Smooth muscle cell (in vitro differentiated cells): ENCODE measurements around the gene FRMD1. TPM values are rescaled to one million over a fixed set of nuclear protein-coding genes. Genes with fewer than 3 reads are reported as not detected.
A peak's percentile ranks its signal among the peaks of the same experiment; 100 is the strongest.

Experiments used
- DNase-seq: peaks from one replicate; lab custom pipeline; 2025; ENCODE audit not compliant: unreplicated experiment; lab: John Stamatoyannopoulos, UW
- H2AFZ ChIP-seq: fragments of 200-600 bp; sonication (generic); 2 replicates; pipeline ENCODE4 v1.6.0; 2016; ENCODE audit warnings: antibody characterized with exemption, low read depth, mild to moderate bottlenecking
- H3F3A ChIP-seq: fragments of 200-600 bp; sonication (generic); 2 replicates; pipeline ENCODE4 v1.6.0; 2017; ENCODE audit warnings: antibody characterized with exemption, low read depth
- H3K27ac ChIP-seq: fragments of 200-600 bp; sonication (generic); 2 replicates; pipeline ENCODE4 v1.5.1; 2016; ENCODE audit warnings: low read depth, mild to moderate bottlenecking
- H3K27me3 ChIP-seq: fragments of 200-600 bp; sonication (generic); 2 replicates; pipeline ENCODE4 v1.6.1; 2016; ENCODE audit warnings: low read depth, mild to moderate bottlenecking
- H3K36me3 ChIP-seq: fragments of 200-600 bp; sonication (generic); 2 replicates; pipeline ENCODE4 v1.5.1; 2016; ENCODE audit warnings: low read depth
- H3K4me1 ChIP-seq: fragments of 200-600 bp; sonication (generic); 2 replicates; pipeline ENCODE4 v1.5.1; 2016; ENCODE audit warnings: low read depth
- H3K4me2 ChIP-seq: fragments of 200-600 bp; sonication (generic); 2 replicates; pipeline ENCODE4 v1.6.0; 2016; ENCODE audit warnings: mild to moderate bottlenecking
- H3K4me3 ChIP-seq: fragments of 200-600 bp; sonication (generic); 2 replicates; pipeline ENCODE4 v1.5.1; 2016; ENCODE audit warnings: mild to moderate bottlenecking
- H3K79me2 ChIP-seq: fragments of 200-600 bp; sonication (generic); 2 replicates; pipeline ENCODE4 v1.6.0; 2016; ENCODE audit warnings: low read depth, mild to moderate bottlenecking
- H3K9ac ChIP-seq: fragments of 200-600 bp; sonication (generic); 2 replicates; pipeline ENCODE4 v1.6.0; 2016; ENCODE audit warnings: low read depth
- H3K9me3 ChIP-seq: fragments of 200-600 bp; sonication (generic); replicated peaks from 2 replicates; pipeline ENCODE4 v1.5.1; 2016; ENCODE audit warnings: low read depth
- H4K20me1 ChIP-seq: fragments of 200-600 bp; sonication (generic); 2 replicates; pipeline ENCODE4 v1.6.0; 2016; ENCODE audit warnings: low read depth
- WGBS: methylation state at CpG from one replicate; pipeline ENCODE4 v1.1.7; 2016; ENCODE audit warnings: low lambda C conversion rate; 5-methylcytosine and 5-hydroxymethylcytosine counted together
- polyA plus RNA-seq: library from polyadenylated mRNA; unstranded; fragments of >200 nt; fragmentation: Nextera tagmentation; extraction: Ambion mirVana; gene quantifications from 2 replicates; pipeline ENCODE4 v1.2.1, GENCODE V29; 2016
- total RNA-seq: library from RNA; depleted of rRNA; stranded (reverse); fragments of >200 nt; gene quantifications from 2 replicates; pipeline ENCODE4 v1.2.3, GENCODE V29; 2014
- TF ChIP-seq, protein P1 (sequence below): fragments of 200-600 bp; sonication (generic); IDR thresholded peaks from 2 replicates; pipeline ENCODE4 v1.5.1; 2017; ENCODE audit warnings: borderline replicate concordance, mild to moderate bottlenecking, antibody characterized with exemption; ENCODE audit not compliant: insufficient read depth, poor library complexity, severe bottlenecking

Gene FRMD1
- total and polyA plus RNA-seq, 2 experiments from 2014 or later = not detected

DNA sequence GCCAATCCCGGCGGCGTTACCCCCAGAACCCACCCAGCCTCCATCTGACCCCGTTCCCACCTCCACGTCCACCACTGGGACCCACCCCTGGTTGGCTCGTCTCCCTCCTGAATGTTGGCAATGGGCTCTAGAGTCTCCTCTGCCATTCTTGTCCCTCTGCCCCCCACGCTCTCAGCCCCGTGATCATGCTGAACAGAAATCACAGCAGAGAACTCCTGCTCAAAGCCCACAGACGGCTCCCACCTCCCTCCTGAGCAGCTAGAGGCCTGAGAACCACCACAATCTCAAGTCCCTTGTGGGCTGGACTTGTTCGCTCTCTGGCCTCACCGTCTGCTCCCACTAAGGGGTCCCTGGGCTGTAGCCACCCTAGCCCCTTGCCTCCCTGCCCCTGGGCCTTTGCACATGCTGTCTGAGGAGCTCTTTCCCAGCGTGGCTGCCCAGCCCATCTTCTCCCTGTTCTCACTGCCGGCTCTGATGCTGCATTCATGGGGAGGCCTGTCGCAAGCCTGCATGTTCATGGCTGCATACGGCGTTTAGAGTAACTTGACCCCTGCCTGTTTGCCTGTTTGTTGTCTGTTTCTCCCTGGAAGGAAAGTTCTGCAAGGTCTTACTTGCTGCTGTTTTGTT is 11.2 kb upstream of the FRMD1 start:
- H3K4me1 ChIP-seq = peaks cover 8% of the 10 kb centered on the region
- H4K20me1 ChIP-seq = no peaks in the 10 kb centered on the region
- no peak overlapping the region for H3K4me3 ChIP-seq
- H3K36me3 ChIP-seq = no peaks in the 10 kb centered on the region
- WGBS = 88% methylated on average over 10 of the region's 16 CpGs
- TF ChIP-seq, protein P1, sequence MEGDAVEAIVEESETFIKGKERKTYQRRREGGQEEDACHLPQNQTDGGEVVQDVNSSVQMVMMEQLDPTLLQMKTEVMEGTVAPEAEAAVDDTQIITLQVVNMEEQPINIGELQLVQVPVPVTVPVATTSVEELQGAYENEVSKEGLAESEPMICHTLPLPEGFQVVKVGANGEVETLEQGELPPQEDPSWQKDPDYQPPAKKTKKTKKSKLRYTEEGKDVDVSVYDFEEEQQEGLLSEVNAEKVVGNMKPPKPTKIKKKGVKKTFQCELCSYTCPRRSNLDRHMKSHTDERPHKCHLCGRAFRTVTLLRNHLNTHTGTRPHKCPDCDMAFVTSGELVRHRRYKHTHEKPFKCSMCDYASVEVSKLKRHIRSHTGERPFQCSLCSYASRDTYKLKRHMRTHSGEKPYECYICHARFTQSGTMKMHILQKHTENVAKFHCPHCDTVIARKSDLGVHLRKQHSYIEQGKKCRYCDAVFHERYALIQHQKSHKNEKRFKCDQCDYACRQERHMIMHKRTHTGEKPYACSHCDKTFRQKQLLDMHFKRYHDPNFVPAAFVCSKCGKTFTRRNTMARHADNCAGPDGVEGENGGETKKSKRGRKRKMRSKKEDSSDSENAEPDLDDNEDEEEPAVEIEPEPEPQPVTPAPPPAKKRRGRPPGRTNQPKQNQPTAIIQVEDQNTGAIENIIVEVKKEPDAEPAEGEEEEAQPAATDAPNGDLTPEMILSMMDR = no peak
- H3K27ac ChIP-seq = no peak overlapping the region
- no peak overlapping the region for H2AFZ ChIP-seq
- peaks cover 5% of the 10 kb centered on the region for H3F3A ChIP-seq
- DNase-seq = no peak
- H3K79me2 ChIP-seq = no peaks in the 10 kb centered on the region
- H3K4me2 ChIP-seq = no peak overlapping the region
- H3K9me3 ChIP-seq = no peaks in the 10 kb centered on the region
- no peak overlapping the region for H3K9ac ChIP-seq
- no peaks in the 10 kb centered on the region for H3K27me3 ChIP-seq

DNA sequence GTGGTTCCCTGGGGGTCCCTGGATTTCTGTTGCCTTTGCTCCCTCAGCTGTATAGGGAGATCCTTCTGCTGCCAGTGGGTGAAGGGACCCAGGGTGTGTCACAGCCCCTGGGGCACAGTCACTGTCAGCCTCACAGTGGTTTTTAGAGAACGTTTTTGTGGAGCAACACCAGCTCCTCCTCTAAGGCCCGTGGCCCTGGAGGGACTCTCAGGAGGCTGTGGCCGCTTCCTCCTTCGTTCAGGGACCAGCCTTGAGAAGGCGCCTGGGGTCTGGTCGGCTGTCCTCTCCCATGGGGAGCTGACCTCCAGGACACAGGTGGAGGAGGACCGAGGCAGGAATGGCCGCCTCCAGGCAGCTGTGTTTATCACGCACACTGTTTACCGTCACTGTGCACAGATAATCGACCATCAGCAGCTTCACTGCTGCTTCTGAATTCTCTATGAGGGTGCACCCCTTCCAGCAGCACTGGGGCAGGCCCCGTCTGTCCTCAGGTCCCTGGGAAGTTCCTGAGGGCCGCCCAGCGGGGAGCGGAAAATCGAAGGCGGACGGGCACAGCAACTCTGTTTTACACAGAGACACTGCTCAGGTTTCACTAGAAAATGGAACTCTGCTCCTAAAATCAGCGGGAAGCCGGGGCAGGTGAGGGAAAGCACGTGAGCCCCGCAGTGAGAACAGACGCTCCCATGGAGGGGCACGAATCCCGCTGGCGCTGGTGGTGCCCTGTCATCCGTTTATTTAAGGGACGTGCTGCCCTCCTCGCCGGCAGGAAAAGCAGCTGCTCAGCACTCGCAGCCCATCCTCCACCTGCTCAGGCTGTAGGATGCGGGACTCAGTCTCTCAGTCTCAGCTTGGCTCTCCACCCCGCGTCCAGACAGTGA is 10.4 kb upstream of the FRMD1 start:
- H3K27ac ChIP-seq = no peak overlapping the region
- no peak overlapping the region for H2AFZ ChIP-seq
- H3K4me1 ChIP-seq = peaks cover 8% of the 10 kb centered on the region
- 84% methylated on average over 31 of the region's 34 CpGs for WGBS
- no peak overlapping the region for H3K9ac ChIP-seq
- no peak overlapping the region for H3K4me2 ChIP-seq
- H3F3A ChIP-seq = peaks cover 5% of the 10 kb centered on the region
- no peaks in the 10 kb centered on the region for H3K79me2 ChIP-seq
- no peaks in the 10 kb centered on the region for H3K9me3 ChIP-seq
- H3K4me3 ChIP-seq = no peak overlapping the region
- no peaks in the 10 kb centered on the region for H3K27me3 ChIP-seq
- no peaks in the 10 kb centered on the region for H3K36me3 ChIP-seq
- no peaks in the 10 kb centered on the region for H4K20me1 ChIP-seq
- TF ChIP-seq, protein P1 = no peak
- no peak for DNase-seq

DNA sequence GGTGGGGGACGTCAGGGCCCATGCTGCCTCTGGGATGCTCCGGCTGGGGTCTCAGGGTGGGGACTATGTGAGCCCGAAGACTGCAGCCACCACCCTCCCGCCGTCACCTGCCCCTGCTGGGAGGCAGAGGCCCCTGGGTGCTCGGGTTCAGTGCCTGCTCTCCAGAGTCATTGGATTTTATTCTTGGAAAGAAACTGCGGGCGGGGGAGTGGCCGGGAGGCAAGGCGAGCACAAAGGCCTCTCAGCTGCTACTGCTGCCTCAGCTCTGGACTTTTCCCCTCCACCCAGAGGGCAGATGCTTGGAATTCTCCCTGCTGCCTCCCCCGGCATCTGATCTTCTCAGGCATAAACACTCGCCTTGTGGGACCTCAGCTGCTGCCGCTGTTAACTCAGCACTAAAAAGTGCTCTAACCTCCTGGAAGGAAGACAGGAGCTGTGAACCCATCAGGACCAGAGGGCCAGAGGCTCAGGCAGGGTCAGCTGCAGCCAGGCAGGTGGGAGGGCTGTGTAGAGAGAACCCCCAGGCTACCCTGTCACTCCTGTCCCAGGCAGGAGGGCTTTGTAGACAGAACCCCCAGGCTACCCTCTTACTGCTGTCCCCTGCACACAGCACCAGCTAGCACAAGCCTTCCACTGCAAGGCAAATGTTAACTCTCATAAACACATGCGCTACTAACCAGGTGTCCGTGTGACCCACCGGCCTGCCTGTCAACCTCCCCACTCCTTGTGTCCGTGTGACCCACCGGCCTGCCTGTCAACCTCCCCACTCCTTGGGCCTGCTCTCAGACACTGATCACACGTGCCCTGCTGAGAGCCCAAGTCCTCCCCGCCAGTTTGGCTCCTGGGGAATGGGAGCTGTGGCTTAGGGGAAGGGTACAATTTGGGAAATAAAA is 9.4 kb upstream of the FRMD1 start:
- Histone ChIP-seq H3K36me3 (no peaks in the 10 kb centered on the region), H3K79me2 (no peaks in the 10 kb centered on the region), H4K20me1 (no peaks in the 10 kb centered on the region), H3K27ac (no peak overlapping the region), H3K4me2 (peak overlapping the region; percentile 41), H3K9me3 (no peaks in the 10 kb centered on the region), H3K9ac (no peak overlapping the region), H2AFZ (no peak overlapping the region), H3K4me1 (peaks cover 8% of the 10 kb centered on the region), H3K4me3 (no peak overlapping the region), H3F3A (peaks cover 5% of the 10 kb centered on the region), H3K27me3 (peaks cover 5% of the 10 kb centered on the region)
- peak; percentile 31 for DNase-seq
- TF ChIP-seq, protein P1 = no peak
- 42% methylated on average over 19 of the region's 20 CpGs for WGBS
